Measurements from ENCODE around the gene TOMM34. TPM values are rescaled to one million over a fixed set of nuclear protein-coding genes. Genes with fewer than 3 reads are reported as not detected.

TOMM34 gene
- 26.7 TPM for polyA plus RNA-seq (2012; ENCODE audit: missing spikeins)

GRCh38 chr20:44960103-44960852 is at the start of gene TOMM34:
Gene TOMM34, minus strand, starts transcription at chr20:44960397. Its CDS starts 64 bp downstream, at chr20:44960333.
- TF ChIP-seq TAF1 (IDR thresholded peaks at IDR 0.05; ENCODE audit: borderline replicate concordance, low read depth, low read length) (0 out of 2 replicates have a peak, but pooled peaks have one; percentile 30), POLR2AphosphoS5 (IDR thresholded peaks at IDR 0.05; ENCODE audit: low read depth, low read length) (peak; percentile 77), POLR2A (IDR thresholded peaks at IDR 0.05; ENCODE audit: low read depth, low read length) (peak; percentile 86)
- DNase-seq (ENCODE audit: insufficient read length), result peak; percentile 94
- FAIRE-seq, result peak; percentile 89

DNA sequence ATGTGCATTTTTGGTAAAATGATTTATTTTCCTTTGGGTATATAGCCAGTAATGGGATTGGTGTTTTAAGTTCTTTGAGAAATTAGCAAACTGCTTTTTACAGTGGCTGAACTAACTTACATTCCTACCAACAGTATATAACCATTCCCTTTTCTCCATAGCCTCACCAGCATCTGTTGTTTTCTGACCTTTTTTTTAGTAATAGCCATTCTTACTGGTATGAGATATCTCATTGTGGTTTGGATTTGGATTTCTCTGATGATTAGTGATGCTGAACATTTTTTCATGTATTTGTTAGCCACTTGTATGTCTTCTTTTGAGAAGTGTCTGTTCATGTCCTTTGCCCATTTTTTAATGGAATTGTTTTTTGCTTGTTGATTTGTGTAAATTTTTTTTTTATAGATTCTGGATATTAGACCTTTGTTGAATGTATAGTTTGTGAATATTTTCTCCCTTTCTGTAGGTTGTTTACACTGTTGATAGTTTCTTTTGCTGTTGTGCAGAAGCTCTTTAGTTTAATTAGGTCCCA is 48.4 kb upstream of the TOMM34 start:
- FAIRE-seq, result no peak
- TF ChIP-seq POLR2A (IDR thresholded peaks at IDR 0.05; ENCODE audit: low read depth, low read length) (no peak), POLR2AphosphoS5 (IDR thresholded peaks at IDR 0.05; ENCODE audit: low read depth, low read length) (no peak), TAF1 (IDR thresholded peaks at IDR 0.05; ENCODE audit: borderline replicate concordance, low read depth, low read length) (no peak)
- DNase-seq (ENCODE audit: insufficient read length), result no peak

DNA sequence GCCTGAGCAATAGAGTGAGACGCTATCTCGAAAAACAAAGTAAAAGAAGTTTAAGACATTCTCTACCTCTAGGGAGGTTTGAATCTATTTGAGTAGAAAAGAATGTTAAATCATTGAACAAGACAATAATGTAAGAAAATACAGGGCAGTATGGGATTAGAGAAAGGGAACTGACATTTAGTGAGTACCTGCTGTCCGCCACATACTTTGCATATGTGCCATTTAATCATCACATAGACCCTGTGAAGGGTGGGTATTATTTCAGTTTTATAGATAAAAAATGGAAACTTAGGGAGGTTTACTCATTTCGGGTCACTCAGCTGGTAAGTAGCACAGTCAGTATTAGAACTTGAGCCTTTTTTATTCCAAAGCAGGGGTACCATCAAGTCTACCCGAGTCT is 37.5 kb upstream of the TOMM34 start:
- FAIRE-seq (no peak), DNase-seq (ENCODE audit: insufficient read length) (no peak)
- TF ChIP-seq TAF1 (IDR thresholded peaks at IDR 0.05; ENCODE audit: borderline replicate concordance, low read depth, low read length) (no peak), POLR2AphosphoS5 (IDR thresholded peaks at IDR 0.05; ENCODE audit: low read depth, low read length) (no peak), POLR2A (IDR thresholded peaks at IDR 0.05; ENCODE audit: low read depth, low read length) (no peak)

GRCh38 chr20:44997171-44997570 is 37.0 kb upstream of the TOMM34 start:
- no peak for TF ChIP-seq POLR2A (IDR thresholded peaks at IDR 0.05; ENCODE audit: low read depth, low read length)
- TF ChIP-seq POLR2AphosphoS5 (IDR thresholded peaks at IDR 0.05; ENCODE audit: low read depth, low read length), result no peak
- TF ChIP-seq TAF1 (IDR thresholded peaks at IDR 0.05; ENCODE audit: borderline replicate concordance, low read depth, low read length), result no peak
- DNase-seq (ENCODE audit: insufficient read length) (no peak), FAIRE-seq (no peak)

- no peak for TF ChIP-seq TAF1 (IDR thresholded peaks at IDR 0.05; ENCODE audit: borderline replicate concordance, low read depth, low read length)
- TF ChIP-seq POLR2A (IDR thresholded peaks at IDR 0.05; ENCODE audit: low read depth, low read length), result no peak
- TF ChIP-seq POLR2AphosphoS5 (IDR thresholded peaks at IDR 0.05; ENCODE audit: low read depth, low read length), result no peak
- no peak for FAIRE-seq
- DNase-seq (ENCODE audit: insufficient read length), result no peak
Measured at GRCh38 chr20:44993343-44993742, 33.1 kb upstream of the TOMM34 start.

DNA sequence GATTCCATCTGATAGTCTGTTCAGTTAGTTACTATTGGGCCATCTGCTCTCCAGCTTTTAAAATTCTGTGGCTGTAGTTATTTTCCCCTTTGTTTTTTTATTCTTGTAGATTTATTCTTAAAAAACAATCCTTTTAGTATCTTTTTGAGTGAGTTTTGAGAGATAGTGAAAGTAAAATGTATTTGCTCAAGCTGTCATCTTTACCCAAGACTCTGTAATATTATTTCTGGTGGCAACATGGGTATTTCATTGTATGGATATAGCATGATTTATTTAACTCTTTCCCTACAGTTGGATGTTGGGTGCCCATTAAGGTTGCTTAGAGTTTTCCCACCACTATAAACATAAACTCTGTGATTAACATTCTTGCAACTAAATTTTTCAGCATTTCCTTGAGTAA is 30.8 kb upstream of the TOMM34 start:
- DNase-seq (ENCODE audit: insufficient read length), result no peak
- no peak for FAIRE-seq
- TF ChIP-seq POLR2AphosphoS5 (IDR thresholded peaks at IDR 0.05; ENCODE audit: low read depth, low read length) (no peak), TAF1 (IDR thresholded peaks at IDR 0.05; ENCODE audit: borderline replicate concordance, low read depth, low read length) (no peak), POLR2A (IDR thresholded peaks at IDR 0.05; ENCODE audit: low read depth, low read length) (no peak)

DNA sequence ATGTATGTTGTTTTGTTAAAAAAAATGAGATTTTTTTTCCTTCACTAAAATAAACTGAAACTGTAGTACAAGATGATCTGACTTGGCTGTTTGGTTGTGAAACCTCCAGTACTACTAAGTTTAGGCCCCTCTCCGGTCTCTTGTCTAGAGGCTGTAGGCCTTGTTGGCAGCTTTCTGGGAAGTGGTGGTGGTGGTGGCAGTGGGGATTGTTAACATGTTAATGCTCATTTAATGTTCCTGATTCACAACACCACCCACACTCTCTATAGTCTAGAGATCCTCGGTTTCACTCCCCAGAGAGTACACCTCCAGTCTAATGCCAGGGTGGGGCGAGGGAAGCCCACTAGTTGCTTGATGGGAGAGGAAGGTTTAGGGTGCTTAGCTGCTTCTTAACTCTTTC is 30.2 kb upstream of the TOMM34 start:
- FAIRE-seq, result no peak

GRCh38 chr20:44988631-44989171 is 28.5 kb upstream of the TOMM34 start:
- TF ChIP-seq TAF1 (IDR thresholded peaks at IDR 0.05; ENCODE audit: borderline replicate concordance, low read depth, low read length) (no peak), POLR2AphosphoS5 (IDR thresholded peaks at IDR 0.05; ENCODE audit: low read depth, low read length) (no peak), POLR2A (IDR thresholded peaks at IDR 0.05; ENCODE audit: low read depth, low read length) (no peak)
- FAIRE-seq (no peak), DNase-seq (ENCODE audit: insufficient read length) (no peak)

More for the DNA sequence above, 30.2 kb upstream of the TOMM34 start:
- no peak for DNase-seq (ENCODE audit: insufficient read length)
- TF ChIP-seq POLR2AphosphoS5 (IDR thresholded peaks at IDR 0.05; ENCODE audit: low read depth, low read length) (no peak), POLR2A (IDR thresholded peaks at IDR 0.05; ENCODE audit: low read depth, low read length) (no peak)

DNA sequence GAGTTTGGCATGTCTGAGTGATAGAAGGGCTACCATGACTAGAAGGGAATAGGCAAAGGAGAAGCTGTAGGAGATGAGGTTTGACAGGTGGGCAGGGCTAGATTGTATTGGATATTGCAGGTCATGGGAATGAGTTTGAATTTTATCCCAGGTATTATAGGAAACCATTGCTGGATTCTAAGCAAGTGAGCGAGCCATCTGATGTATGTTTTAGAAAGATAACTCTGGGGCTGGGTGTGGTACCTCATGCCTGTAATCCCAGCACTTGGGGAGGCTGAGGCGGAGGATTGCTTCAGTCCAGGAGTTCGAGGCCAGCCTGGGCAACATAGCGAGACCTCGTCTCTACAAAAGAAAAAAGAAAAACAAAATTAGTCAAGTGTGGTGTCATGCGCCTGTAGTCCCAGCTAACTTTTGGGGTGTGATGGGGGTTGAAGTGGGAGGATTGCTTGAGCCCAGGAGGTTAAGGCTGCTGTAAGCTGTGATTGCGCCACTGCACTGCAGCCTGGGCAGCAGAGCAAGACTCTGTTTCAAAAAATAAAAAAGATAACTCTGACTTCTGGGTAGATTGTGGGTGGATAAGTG is 23.0 kb upstream of the TOMM34 start:
- TF ChIP-seq POLR2A (IDR thresholded peaks at IDR 0.05; ENCODE audit: low read depth, low read length) (no peak), POLR2AphosphoS5 (IDR thresholded peaks at IDR 0.05; ENCODE audit: low read depth, low read length) (no peak), TAF1 (IDR thresholded peaks at IDR 0.05; ENCODE audit: borderline replicate concordance, low read depth, low read length) (no peak)
- peak; percentile 36 for FAIRE-seq
- no peak for DNase-seq (ENCODE audit: insufficient read length)

DNA sequence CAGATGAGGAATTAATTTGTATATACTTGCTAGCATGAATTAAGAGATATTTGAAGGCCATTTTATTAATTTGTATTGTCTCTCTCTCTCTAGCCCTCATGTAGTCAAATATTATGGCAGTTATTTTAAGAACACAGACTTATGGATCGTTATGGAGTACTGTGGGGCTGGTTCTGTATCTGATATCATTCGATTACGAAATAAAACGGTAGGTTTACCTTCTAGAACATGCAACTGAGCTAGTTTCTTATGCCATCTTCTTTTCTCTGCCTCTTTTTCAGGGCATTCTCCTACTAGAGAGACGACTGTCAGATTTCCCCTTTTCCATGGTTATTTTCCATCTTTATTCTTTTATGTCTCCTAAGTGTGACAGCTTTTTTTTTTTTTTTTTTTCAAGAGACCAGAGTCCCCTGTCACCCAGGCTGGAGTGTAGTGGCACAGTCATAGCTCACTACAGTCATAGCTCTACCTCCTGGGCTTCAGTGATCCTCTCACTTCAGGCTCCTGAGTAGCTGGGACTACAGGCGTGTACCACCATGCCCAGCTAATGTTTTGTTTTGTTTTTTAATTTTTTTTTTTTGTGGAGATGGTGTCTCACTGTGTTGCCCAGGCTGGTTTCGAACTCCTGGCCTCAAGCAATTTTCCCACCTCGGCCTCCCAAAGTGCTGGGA is 21.7 kb upstream of the TOMM34 start:
- TF ChIP-seq TAF1 (IDR thresholded peaks at IDR 0.05; ENCODE audit: borderline replicate concordance, low read depth, low read length) (no peak), POLR2A (IDR thresholded peaks at IDR 0.05; ENCODE audit: low read depth, low read length) (no peak), POLR2AphosphoS5 (IDR thresholded peaks at IDR 0.05; ENCODE audit: low read depth, low read length) (no peak)
- DNase-seq (ENCODE audit: insufficient read length) (no peak), FAIRE-seq (no peak)

DNA sequence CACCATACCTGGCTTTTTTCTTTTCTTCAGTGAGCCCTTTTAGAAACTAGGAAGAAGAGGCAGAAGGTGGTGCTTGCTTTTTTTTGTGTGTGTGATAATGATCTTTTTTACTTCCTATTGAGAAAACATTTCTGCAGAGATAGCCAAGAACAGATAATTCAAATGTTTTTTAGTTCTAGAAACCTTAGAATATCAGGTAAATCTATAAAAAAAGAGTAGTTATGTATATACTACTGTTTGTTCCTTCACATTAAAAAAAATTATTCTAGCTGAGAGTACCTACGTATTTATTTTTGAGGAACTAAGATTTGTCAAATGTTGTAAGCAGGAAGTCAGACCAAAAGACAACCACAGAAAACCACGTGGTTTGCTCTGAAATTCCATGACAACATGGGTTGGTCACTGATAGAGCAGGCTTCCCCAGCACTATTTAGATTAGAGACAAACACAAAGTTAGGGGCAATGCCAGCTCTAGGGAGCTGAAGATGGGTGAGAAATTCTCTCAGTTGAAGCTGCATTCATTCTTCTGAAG is 19.0 kb upstream of the TOMM34 start:
- peak; percentile 84 for FAIRE-seq
- TF ChIP-seq POLR2A (IDR thresholded peaks at IDR 0.05; ENCODE audit: low read depth, low read length), result no peak
- DNase-seq (ENCODE audit: insufficient read length), result no peak

All from GM12892 (cell line).